Activated CD8-positive, alpha-beta T cell treated with anti-CD3 and anti-CD28 coated beads for 36 hours (primary cell): ENCODE measurements around the gene CD99L2. TPM values are rescaled to one million over a fixed set of nuclear protein-coding genes. Genes with fewer than 3 reads are reported as not detected.

Source experiments
- ATAC-seq: fragments of 200-7000 bp; cut with Tn5 transposase; one replicate; pipeline ENCODE4 v1.10.0; 2021; ENCODE audit warnings: mild to moderate bottlenecking, moderate library complexity
- CTCF ChIA-PET: fragments of 350-600 bp; sonication (Branson Sonifier 250); formaldehyde crosslinking; loops from one replicate; lab custom pipeline; 2021; ENCODE audit warnings: antibody characterized with exemption; lab: Charles Lee
- POLR2A ChIA-PET: fragments of 350-600 bp; sonication (Branson Sonifier 250); formaldehyde crosslinking; loops from one replicate; lab custom pipeline; 2021; ENCODE audit warnings: antibody characterized with exemption; lab: Charles Lee
- DNase-seq: peaks from one replicate; pipeline ENCODE4 v3.0.0-alpha.2; 2020
- H3K27ac Mint-ChIP-seq: one replicate; pipeline ENCODE4 v1.8.0; 2021; ENCODE audit warnings: mild to moderate bottlenecking, mixed read lengths
- H3K27me3 Mint-ChIP-seq: one replicate; pipeline ENCODE4 v1.8.0; 2021; ENCODE audit warnings: mixed read lengths
- H3K36me3 Mint-ChIP-seq: one replicate; pipeline ENCODE4 v1.8.0; 2021; ENCODE audit warnings: low read depth, mixed read lengths
- H3K4me1 Mint-ChIP-seq: one replicate; pipeline ENCODE4 v1.8.0; 2021; ENCODE audit warnings: low read depth, mixed read lengths
- H3K4me3 Mint-ChIP-seq: one replicate; pipeline ENCODE4 v1.8.0; 2021; ENCODE audit warnings: mild to moderate bottlenecking, moderate library complexity, mixed read lengths
- H3K9me3 Mint-ChIP-seq: one replicate; pipeline ENCODE4 v1.8.0; 2021; ENCODE audit warnings: mixed read lengths
- CTCF ChIP-seq: fragments of 200-600 bp; IDR thresholded peaks from one replicate; pipeline ENCODE4 v1.8.0; 2022; ENCODE audit warnings: antibody characterized with exemption, mild to moderate bottlenecking
- intact Hi-C: fragments of 100-400 bp; cut with micrococcal nuclease; formaldehyde crosslinking; loops from one replicate; pipeline ENCODE4 v1.10.0; 2022
- total RNA-seq, 2 experiments: library from RNA; stranded (reverse); gene quantifications; one replicate each; pipeline ENCODE4 v1.2.3, GENCODE V29; 2021

The CD99L2 gene
- total RNA-seq, 2 experiments from 2014 or later, result 11.9 to 12.6 TPM

DNA sequence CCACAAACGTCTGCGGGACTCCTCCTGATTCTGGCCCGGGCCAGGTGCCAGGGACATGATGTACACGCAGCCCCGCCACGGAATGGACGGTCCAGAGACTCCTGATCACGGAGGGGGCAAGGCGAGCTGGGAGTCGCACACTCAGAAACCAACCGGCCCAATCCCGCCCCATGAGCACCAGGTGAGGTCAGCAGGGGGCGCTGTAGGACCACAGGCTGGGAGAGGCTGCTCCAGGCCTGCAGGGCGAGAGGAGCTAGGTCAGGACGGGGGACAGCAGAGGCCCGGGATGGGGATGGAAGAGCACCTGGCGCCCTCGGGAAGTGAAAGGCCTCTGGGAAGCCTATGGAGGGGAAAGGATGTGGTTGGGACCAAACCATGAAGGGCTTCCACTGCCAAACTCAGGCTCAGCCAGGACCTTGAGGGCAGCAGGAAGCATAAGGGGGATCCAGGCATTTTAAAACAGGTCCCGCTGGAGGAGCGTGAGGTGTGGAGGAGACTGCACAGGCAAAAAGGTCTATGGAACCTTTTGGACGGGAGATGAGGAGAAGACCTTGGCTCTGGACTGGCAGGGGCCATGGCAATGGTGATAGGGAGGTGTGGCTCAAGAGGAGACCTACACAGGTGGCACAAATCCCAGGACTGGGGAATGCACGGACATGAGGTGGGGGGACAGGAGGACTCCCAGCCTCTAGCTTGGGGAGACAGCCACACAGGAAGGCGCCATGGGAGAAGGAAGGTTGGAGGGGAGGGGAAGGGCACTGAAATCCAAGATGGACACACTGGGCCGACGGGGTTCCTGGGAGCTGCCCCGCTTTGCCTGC lies 126.1 kb downstream of the CD99L2 start:
- POLR2A ChIA-PET, result interaction anchor here (0.7 kb wide), 1 partner anchor 309 kb away, joined by 3 read pairs; no protein-coding TSS in a partner anchor
- intact Hi-C loops, result loop anchor here (5.0 to 10.0 kb wide), 2 partner anchors 132 to 310 kb away; no protein-coding TSS in a partner anchor
- peak; percentile 69 for TF ChIP-seq CTCF
- DNase-seq (peak; percentile 81), ATAC-seq (peak; percentile 79)
- Mint-ChIP-seq H3K27me3 (no peaks in the 10 kb centered on the region), H3K27ac (no peak overlapping the region), H3K36me3 (no peaks in the 10 kb centered on the region), H3K9me3 (no peaks in the 10 kb centered on the region), H3K4me1 (no peaks in the 10 kb centered on the region), H3K4me3 (no peak overlapping the region)
- CTCF ChIA-PET, result interaction anchor here (0.6 to 3.9 kb wide), 19 partner anchors 9 to 586 kb away, joined by 3 to 80 read pairs (median 4); partner anchors contain the start of gene HMGB3

DNA sequence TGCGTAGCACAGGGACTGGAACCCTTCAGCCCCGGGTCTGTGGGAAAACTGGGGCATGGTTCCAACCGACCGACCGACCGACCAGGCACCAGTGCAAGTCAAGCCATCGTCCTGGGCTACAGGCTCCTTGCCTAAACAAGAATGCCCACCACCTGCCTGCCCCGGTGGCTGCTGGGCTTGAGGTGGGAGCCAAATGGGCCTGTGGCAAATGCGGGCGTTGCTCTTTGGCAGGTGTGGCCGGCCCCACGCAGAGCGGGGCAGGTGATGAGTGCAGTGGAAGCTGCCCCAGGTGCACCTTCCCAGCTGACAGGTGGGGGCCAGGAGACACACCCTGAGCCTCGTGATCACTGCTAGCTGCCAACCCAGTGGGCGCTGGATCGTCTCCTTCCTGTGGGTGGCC lies 127.4 kb downstream of the CD99L2 start:
- DNase-seq (no peak), ATAC-seq (no peak)
- CTCF ChIA-PET, result interaction anchor here (1.5 to 3.9 kb wide), 3 partner anchors 221 to 311 kb away, joined by 4 to 80 read pairs (median 6); no protein-coding TSS in a partner anchor
- H3K36me3 Mint-ChIP-seq, result no peaks in the 10 kb centered on the region
- TF ChIP-seq CTCF, result no peak
- POLR2A ChIA-PET, result no interaction called here
- no peak overlapping the region for H3K4me3 Mint-ChIP-seq
- H3K27ac Mint-ChIP-seq, result no peak overlapping the region
- H3K27me3 Mint-ChIP-seq, result no peaks in the 10 kb centered on the region
- intact Hi-C loops, result loop anchor here (5.0 to 10.0 kb wide), 2 partner anchors 134 to 311 kb away; no protein-coding TSS in a partner anchor
- no peaks in the 10 kb centered on the region for H3K9me3 Mint-ChIP-seq
- H3K4me1 Mint-ChIP-seq, result no peaks in the 10 kb centered on the region

GRCh38 chrX:150770623-150771022 lies 127.8 kb downstream of the CD99L2 start:
- intact Hi-C loops, result loop anchor here (5.0 to 10.0 kb wide), 2 partner anchors 134 to 312 kb away; no protein-coding TSS in a partner anchor
- H3K4me1 Mint-ChIP-seq, result no peaks in the 10 kb centered on the region
- no peak for ATAC-seq

GRCh38 chrX:150769408-150769807 lies 129.1 kb downstream of the CD99L2 start:
- ATAC-seq (no peak), DNase-seq (no peak)
- H3K4me1 Mint-ChIP-seq, result no peaks in the 10 kb centered on the region
- CTCF ChIA-PET, result interaction anchor here (1.4 kb wide), 1 partner anchor 312 kb away, joined by 3 read pairs; no protein-coding TSS in a partner anchor
- intact Hi-C loops, result no loop called here
- H3K4me3 Mint-ChIP-seq, result no peak overlapping the region
- no peak for TF ChIP-seq CTCF
- POLR2A ChIA-PET, result no interaction called here
- no peaks in the 10 kb centered on the region for H3K36me3 Mint-ChIP-seq
- no peaks in the 10 kb centered on the region for H3K27me3 Mint-ChIP-seq
- H3K27ac Mint-ChIP-seq, result no peak overlapping the region
- H3K9me3 Mint-ChIP-seq, result no peaks in the 10 kb centered on the region

More at GRCh38 chrX:150770623-150771022, 127.8 kb downstream of the CD99L2 start:
- POLR2A ChIA-PET, result no interaction called here
- H3K4me3 Mint-ChIP-seq, result no peak overlapping the region
- CTCF ChIA-PET, result interaction anchor here (3.9 kb wide), 1 partner anchor 312 kb away, joined by 80 read pairs; no protein-coding TSS in a partner anchor
- H3K36me3 Mint-ChIP-seq, result no peaks in the 10 kb centered on the region
- DNase-seq, result no peak
- no peaks in the 10 kb centered on the region for H3K9me3 Mint-ChIP-seq
- TF ChIP-seq CTCF, result no peak
- no peaks in the 10 kb centered on the region for H3K27me3 Mint-ChIP-seq
- no peak overlapping the region for H3K27ac Mint-ChIP-seq
